Measurements from ENCODE around the gene SLC4A4.

Gene SLC4A4

GRCh38 chr4:71608678-71609071 is 269.9 kb downstream of the SLC4A4 start:
- DNase-seq = no peak

GRCh38 chr4:71609167-71609566 is 270.3 kb downstream of the SLC4A4 start:
- DNase-seq = no peak

- no peak for DNase-seq
Observed at GRCh38 chr4:71609651-71610050, 270.8 kb downstream of the SLC4A4 start.

- no peak for DNase-seq
Observed at GRCh38 chr4:71614621-71615020, 275.8 kb downstream of the SLC4A4 start.

DNA sequence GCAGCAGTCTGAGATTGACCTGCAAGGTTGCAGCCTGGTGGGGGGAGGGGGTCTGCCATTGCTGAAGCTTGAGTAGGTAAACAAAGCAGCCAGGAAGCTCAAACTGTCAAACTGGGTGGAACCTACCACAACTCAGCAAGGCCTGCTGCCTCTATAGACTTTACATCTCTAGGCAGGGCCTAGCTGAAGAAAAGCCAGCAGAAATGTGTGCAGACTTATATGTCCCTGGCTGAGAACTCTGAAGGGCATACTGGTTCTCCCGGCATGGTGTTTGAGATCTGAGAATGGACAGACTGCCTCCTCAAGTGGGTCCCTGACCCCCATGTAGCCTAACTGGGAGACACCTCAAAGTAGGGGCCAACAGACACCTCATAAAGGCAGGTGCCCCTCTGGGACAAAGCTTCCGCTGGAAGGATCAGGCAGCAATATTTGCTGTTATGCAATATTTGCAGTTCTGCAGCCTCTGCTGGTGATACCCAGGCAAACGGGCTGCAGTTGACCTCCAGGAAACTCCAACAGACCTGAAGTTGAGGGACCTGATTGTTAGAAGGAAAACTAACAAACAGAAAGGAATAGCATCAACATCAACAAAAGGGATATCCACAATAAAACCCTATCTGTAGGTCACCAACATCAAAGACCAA is 277.5 kb downstream of the SLC4A4 start:
- DNase-seq = no peak

Measured in CD4-positive, alpha-beta T cell treated with Interleukin-21 for 1 hour (primary cell).